ENCODE data around the gene PTX4.

GRCh38 chr16:1526608-1527555 is 38.1 kb upstream of the PTX4 start:
- TF ChIP-seq CTCF (IDR thresholded peaks at IDR 0.05) (no peak), POLR2A (IDR thresholded peaks at IDR 0.05) (no peak)
